Ascending aorta (tissue), 2 donors: ENCODE data around the gene PRLR. TPM values are rescaled to one million over a fixed set of nuclear protein-coding genes. Genes with fewer than 3 reads are reported as not detected.
A peak's percentile ranks its signal among the peaks of the same experiment; 100 is the strongest.

ENCODE experiments used
- DNase-seq, 2 donors: peaks; one replicate each; pipeline ENCODE4 v3.0.0-alpha.2; 2019; ENCODE audit warnings: low spot score in 2 of 2
- H3K27ac ChIP-seq, 2 donors: fragments of 200-600 bp; sonication (generic); one replicate each; pipeline ENCODE4 v1.5.1; 2016 to 2017; ENCODE audit warnings: mild to moderate bottlenecking in 1 of 2
- H3K27me3 ChIP-seq: fragments of 200-600 bp; sonication (generic); one replicate; pipeline ENCODE4 v1.5.1; 2017
- H3K36me3 ChIP-seq, 2 donors: fragments of 200-600 bp; sonication (generic); one replicate each; pipeline ENCODE4 v1.5.1; 2016
- H3K4me1 ChIP-seq, 2 donors: fragments of 200-600 bp; sonication (generic); one replicate each; pipeline ENCODE4 v1.5.1; 2016 to 2017; ENCODE audit warnings: mild to moderate bottlenecking in 1 of 2
- H3K4me3 ChIP-seq, 2 donors: fragments of 200-600 bp; sonication (generic); one replicate each; pipeline ENCODE4 v1.5.1; 2016 to 2017; ENCODE audit warnings: mild to moderate bottlenecking in 1 of 2
- H3K9me3 ChIP-seq, 2 donors: fragments of 200-600 bp; sonication (generic); one replicate each; pipeline ENCODE4 v1.5.1; 2016
- CTCF ChIP-seq, 3 experiments: fragments of 200-600 bp in 2 of 3; fragments of 450-650 bp in 1 of 3; sonication (generic) in 2 of 3; IDR thresholded peaks; one replicate each; pipeline ENCODE4 v1.5.1; 2016 to 2019; ENCODE audit warnings: antibody characterized with exemption in 3 of 3, mild to moderate bottlenecking in 1 of 3, moderate library complexity in 1 of 3
- intact Hi-C: fragments of 100-400 bp; cut with DNase I; formaldehyde crosslinking; loops from one replicate; pipeline ENCODE4 v1.15.1; 2023
- total RNA-seq: library from RNA; depleted of rRNA; stranded (reverse); fragments of >200 nt; gene quantifications from one replicate; pipeline ENCODE4 v1.1.0, GENCODE V29; 2016

PRLR gene
- total RNA-seq, 1 donor from 2014 or later: 0.43 TPM

- Histone ChIP-seq H3K36me3 (no peaks in the 10 kb centered on the region), H3K4me3 (no peak overlapping the region), H3K27ac (no peak overlapping the region), H3K4me1 (no peaks in the 10 kb centered on the region), H3K9me3 (no peaks in the 10 kb centered on the region), H3K27me3 (no peaks in the 10 kb centered on the region)
- DNase-seq: no peak
- peak in 1 of 3 experiments; percentile 30 for TF ChIP-seq CTCF (IDR thresholded peaks at IDR 0.05)
- intact Hi-C loops: no loop called here
Observed at GRCh38 chr5:35202319-35203111, 27.8 kb downstream of the PRLR start.

GRCh38 chr5:35201291-35201690, 29.0 kb downstream of the PRLR start:
- Histone ChIP-seq H3K4me1 (no peaks in the 10 kb centered on the region), H3K36me3 (no peaks in the 10 kb centered on the region), H3K27ac (no peak overlapping the region), H3K4me3 (no peak overlapping the region), H3K9me3 (no peaks in the 10 kb centered on the region), H3K27me3 (no peaks in the 10 kb centered on the region)
- no peak for DNase-seq
- TF ChIP-seq CTCF (IDR thresholded peaks at IDR 0.05): no peak
- intact Hi-C loops: no loop called here

- intact Hi-C loops: no loop called here
- no peaks in the 10 kb centered on the region for H3K4me1 ChIP-seq
- TF ChIP-seq CTCF (IDR thresholded peaks at IDR 0.05): no peak
Observed at GRCh38 chr5:35199886-35200285, 30.4 kb downstream of the PRLR start.

GRCh38 chr5:35198686-35199085, 31.6 kb downstream of the PRLR start:
- no peak overlapping the region for H3K27ac ChIP-seq
- intact Hi-C loops: no loop called here
- no peaks in the 10 kb centered on the region for H3K36me3 ChIP-seq

More at GRCh38 chr5:35199886-35200285, 30.4 kb downstream of the PRLR start:
- Histone ChIP-seq H3K36me3 (no peaks in the 10 kb centered on the region), H3K9me3 (no peaks in the 10 kb centered on the region), H3K4me3 (no peak overlapping the region), H3K27me3 (no peaks in the 10 kb centered on the region), H3K27ac (no peak overlapping the region)
- no peak for DNase-seq

GRCh38 chr5:35198075-35198474, 32.2 kb downstream of the PRLR start:
- Histone ChIP-seq H3K9me3 (no peaks in the 10 kb centered on the region), H3K27ac (no peak overlapping the region), H3K36me3 (no peaks in the 10 kb centered on the region), H3K4me1 (no peaks in the 10 kb centered on the region), H3K27me3 (no peaks in the 10 kb centered on the region), H3K4me3 (no peak overlapping the region)
- intact Hi-C loops: no loop called here
- no peak for TF ChIP-seq CTCF (IDR thresholded peaks at IDR 0.05)
- DNase-seq: no peak

More at GRCh38 chr5:35198686-35199085, 31.6 kb downstream of the PRLR start:
- no peak for DNase-seq
- no peak overlapping the region for H3K4me3 ChIP-seq
- no peaks in the 10 kb centered on the region for H3K27me3 ChIP-seq
- H3K9me3 ChIP-seq: no peaks in the 10 kb centered on the region
- no peaks in the 10 kb centered on the region for H3K4me1 ChIP-seq
- TF ChIP-seq CTCF (IDR thresholded peaks at IDR 0.05): no peak
